Neural progenitor cell (in vitro differentiated cells): ENCODE results near the gene MMP28.

Experiments used
- EZH2 ChIP-seq: fragments of 200-600 bp; sonication (generic); IDR thresholded peaks from 2 replicates; pipeline ENCODE4 v1.6.1; 2017; ENCODE audit warnings: antibody characterized with exemption, mild to moderate bottlenecking, moderate library complexity
- TF ChIP-seq, protein P1 (sequence below): fragments of 200-600 bp; sonication (generic); IDR thresholded peaks from 2 replicates; pipeline ENCODE4 v1.5.1; 2017; ENCODE audit warnings: antibody characterized with exemption, mild to moderate bottlenecking

- TF ChIP-seq, protein P1, sequence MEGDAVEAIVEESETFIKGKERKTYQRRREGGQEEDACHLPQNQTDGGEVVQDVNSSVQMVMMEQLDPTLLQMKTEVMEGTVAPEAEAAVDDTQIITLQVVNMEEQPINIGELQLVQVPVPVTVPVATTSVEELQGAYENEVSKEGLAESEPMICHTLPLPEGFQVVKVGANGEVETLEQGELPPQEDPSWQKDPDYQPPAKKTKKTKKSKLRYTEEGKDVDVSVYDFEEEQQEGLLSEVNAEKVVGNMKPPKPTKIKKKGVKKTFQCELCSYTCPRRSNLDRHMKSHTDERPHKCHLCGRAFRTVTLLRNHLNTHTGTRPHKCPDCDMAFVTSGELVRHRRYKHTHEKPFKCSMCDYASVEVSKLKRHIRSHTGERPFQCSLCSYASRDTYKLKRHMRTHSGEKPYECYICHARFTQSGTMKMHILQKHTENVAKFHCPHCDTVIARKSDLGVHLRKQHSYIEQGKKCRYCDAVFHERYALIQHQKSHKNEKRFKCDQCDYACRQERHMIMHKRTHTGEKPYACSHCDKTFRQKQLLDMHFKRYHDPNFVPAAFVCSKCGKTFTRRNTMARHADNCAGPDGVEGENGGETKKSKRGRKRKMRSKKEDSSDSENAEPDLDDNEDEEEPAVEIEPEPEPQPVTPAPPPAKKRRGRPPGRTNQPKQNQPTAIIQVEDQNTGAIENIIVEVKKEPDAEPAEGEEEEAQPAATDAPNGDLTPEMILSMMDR: no peak
- no peak for TF ChIP-seq EZH2
These were observed 46.8 kb upstream of the MMP28 start for GRCh38 chr17:35842239-35842638.
